Breast epithelium (tissue), 3 donors: Measurements from ENCODE around the gene CAMKK1.

Source experiments
- CTCF ChIP-seq, 3 donors: fragments of 450-650 bp; IDR thresholded peaks; one replicate each; pipeline ENCODE4 v1.5.1; 2016 to 2017; ENCODE audit warnings: antibody characterized with exemption in 3 of 3, mild to moderate bottlenecking in 3 of 3, moderate library complexity in 3 of 3
- POLR2AphosphoS5 ChIP-seq, 3 donors: sonication (generic); formaldehyde crosslinking; IDR thresholded peaks; one replicate each; pipeline ENCODE4 v1.6.1; 2017; ENCODE audit warnings: antibody characterized with exemption in 3 of 3

GRCh38 chr17:3848229-3848835 is 44.5 kb downstream of the CAMKK1 start:
- no peak for TF ChIP-seq POLR2AphosphoS5 (IDR thresholded peaks at IDR 0.05)
- no peak for TF ChIP-seq CTCF (IDR thresholded peaks at IDR 0.05)
